ENCODE measurements around the gene TBC1D4.

- TF ChIP-seq CTCF (IDR thresholded peaks at IDR 0.05; ENCODE audit: low read length) (no peak), EZH2 (optimal IDR thresholded peaks at IDR 0.05; ENCODE audit: low read depth, low read length) (no peak)
These were observed 34.5 kb downstream of the TBC1D4 start for GRCh38 chr13:75447493-75447892.
